Measurements from ENCODE around the gene TCEAL5.
"Not testable (repeated sequence)": the region's sequence is repeated elsewhere in the genome, so short reads cannot be mapped to it uniquely, and the experiment has no call there.

The TCEAL5 gene

GRCh38 chrX:103233263-103233662, 43.3 kb downstream of the TCEAL5 start:
- DNase-seq (ENCODE audit: low spot score) = no peak

- DNase-seq (ENCODE audit: low spot score) = not testable (repeated sequence)
Observed at GRCh38 chrX:103225918-103226317, 50.6 kb downstream of the TCEAL5 start.
